D341Med (cell line): ENCODE results near the gene BAAT.

Experiments
- DNase-seq: peaks from one replicate; pipeline ENCODE4 v3.0.0; 2012; ENCODE audit warnings: low spot score

The BAAT gene

DNA sequence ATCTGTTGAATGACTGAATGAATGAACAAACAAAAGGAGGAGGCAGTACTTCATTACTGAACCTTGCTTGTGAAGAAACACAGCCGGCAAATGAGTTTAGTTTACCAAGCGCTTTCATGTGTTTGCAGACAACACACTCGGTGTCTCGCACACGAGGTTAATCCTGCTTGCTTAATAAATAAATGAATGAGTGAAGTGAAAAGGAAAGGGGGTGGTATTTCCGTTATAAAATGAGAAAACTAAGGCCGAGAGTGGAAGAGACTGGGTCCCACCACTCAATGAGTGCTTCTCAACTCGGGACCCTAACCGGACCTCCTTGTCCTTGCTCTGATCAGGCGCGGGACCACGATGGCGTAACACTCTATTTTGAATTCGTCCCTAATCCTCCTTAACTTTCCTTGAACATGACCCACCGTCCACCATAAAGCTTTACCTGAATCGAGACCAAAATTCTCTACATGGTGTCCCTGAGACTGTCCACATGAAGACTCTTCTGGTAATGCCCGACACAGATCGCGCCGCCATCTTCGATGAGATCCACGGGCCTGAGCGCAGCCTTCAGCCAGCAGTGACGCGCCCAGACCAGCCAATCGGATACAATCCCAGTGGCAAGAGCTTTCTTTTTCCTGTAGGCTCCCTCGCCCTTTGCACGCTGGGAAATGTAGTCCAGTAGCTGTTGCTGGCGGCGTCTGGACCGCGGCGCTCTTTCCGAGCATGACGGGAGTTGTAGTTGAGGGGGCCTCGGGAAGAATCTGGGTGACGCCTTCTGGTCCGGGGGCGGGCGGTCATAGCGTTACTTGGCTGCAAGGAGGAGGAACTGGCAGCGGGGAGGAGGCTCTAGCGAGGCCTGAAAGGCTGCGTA is 13.5 kb upstream of the BAAT start, which contains the start of the genes MRPL50 and ZNF189:
Gene MRPL50 (minus strand): TSS at position 551 of the 862 bp plus-strand sequence. CDS start 26 bp downstream, at position 525.
Gene ZNF189 (plus strand): TSS at position 784 of the 862 bp plus-strand sequence. CDS start 306 bp downstream, outside the sequence.
- DNase-seq, result peak; percentile 93

GRCh38 chr9:101397746-101398067 is 12.9 kb upstream of the BAAT start:
- DNase-seq, result no peak

DNA sequence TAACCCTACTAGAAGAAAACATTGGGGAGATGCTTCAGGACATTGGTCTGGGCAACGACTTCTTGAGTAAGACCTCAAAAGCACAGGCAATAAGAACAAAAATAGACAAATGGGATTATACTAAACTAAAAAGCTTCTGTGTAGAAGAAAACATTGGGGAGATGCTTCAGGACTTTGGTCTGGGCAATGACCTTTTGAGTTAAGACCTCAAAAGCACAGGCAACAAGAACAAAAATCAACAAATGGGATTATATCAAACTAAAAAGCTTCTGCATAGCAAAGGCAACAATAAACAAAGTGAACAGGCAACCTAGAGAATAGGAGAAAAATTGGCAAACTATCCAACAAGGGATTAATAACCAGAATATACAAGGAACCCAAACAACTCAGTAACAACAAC is 9.9 kb upstream of the BAAT start:
- no peak for DNase-seq

- no peak for DNase-seq
Observed at GRCh38 chr9:101393135-101393534, 8.3 kb upstream of the BAAT start.

GRCh38 chr9:101388507-101388993 is 3.7 kb upstream of the BAAT start:
- no peak for DNase-seq

DNA sequence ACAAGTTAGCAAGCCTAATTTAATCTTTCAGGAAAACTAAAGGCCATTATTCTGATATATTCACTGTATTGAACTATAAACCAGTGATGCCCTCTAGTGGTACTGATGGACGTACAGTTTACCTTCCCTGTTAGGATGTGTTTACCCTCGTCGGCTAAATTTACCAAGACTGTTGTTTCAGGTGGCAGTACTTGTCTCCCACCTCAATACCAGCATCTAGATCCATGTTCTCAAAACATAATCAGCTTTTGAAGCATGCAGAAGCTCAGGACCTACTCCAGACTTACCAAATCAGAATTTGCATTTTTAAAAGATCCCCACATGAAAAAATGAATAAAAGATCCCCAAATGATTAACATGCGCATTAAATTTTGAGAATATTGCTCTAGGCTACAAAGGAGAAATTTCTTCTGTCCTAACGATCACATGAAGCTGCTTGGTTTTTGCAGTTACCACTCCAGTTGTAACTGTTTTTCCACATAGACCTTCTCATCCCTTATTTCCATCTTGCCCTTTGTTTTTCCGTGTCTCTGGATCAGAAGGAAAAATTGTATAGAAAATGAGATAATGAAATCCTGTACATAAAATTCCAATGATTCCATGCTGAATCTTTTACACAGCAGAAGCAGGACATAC is 3.2 kb upstream of the BAAT start:
- peak; percentile 32 for DNase-seq

DNA sequence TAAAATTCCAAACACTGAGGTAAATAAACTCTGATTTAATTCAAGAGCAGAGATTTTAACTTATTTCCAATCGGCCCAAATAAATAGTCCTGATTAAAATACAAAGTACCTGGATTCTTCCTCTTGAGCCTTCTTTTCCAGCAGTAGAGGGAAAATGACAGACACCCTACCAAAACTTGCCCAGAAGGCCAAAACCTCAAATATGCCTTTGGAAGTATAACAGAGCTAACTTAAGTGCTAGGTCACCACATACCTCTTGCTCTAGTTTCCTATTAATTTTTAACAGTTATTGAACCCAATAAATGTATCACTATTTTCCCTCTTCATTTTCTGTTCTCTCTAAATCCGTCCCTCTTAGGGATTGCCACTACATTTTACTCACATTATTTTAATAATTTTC is 1.4 kb downstream of the BAAT start:
- no peak for DNase-seq

DNA sequence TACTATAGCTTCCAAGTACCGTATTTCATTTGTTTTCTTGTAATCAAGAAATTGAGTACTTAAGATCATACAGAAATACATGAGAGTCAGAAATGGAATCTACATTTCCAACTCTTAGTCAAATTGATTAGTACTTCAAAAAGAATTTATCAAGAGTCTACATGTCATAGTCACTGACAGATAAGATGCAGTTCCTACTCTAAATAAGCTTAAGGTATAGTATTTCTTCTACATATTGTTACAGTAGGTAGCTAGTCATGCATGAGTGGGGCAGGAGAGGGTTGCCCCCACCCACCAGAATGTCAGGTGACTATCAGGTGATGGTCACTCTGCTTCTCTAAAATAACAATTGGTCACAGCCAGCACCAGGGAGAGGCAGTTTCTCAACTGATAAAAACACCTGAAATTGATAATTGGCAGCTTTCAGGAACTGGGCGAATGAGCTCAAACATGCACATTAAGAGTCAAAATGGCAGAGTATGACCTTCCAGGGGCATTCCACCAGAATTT is 2.9 kb downstream of the BAAT start:
- no peak for DNase-seq

GRCh38 chr9:101381118-101381517 is 3.7 kb downstream of the BAAT start:
- no peak for DNase-seq

GRCh38 chr9:101380295-101380694 is 4.5 kb downstream of the BAAT start:
- DNase-seq, result no peak

DNA sequence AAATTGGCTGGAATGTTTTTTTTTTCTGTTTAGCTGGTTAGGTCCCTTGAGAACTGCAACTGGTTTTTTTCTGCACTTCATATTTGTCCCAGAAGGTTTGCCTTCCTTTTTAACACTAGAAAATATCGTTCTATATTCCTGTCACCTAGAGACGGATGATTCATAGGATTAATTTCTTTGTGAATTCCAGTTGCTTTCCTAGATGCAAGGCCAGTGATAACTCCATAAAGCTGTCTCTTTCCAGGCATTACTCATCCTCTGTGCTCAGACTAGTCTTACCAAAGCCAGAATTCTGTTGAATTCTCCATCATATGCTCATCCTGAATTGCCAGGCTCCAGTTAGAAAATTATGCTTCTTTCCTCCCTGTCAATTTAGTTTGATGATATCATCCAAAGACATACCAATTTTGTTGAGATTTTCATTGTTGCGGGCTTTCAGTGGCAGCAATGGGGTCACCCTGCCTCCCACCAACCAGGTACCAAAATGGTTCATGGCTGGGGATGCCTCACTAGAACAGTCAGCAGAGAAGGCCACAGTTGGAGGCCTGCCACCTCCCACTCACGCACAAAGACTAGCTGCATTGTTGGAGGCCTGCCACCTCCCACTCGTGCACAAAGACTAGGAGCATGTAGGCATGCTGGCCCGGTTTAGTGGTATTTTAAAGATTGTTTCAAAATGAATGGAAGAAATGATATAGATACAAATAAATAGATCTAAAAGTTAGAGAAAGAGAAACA is 8.5 kb downstream of the BAAT start:
- DNase-seq, result no peak

DNA sequence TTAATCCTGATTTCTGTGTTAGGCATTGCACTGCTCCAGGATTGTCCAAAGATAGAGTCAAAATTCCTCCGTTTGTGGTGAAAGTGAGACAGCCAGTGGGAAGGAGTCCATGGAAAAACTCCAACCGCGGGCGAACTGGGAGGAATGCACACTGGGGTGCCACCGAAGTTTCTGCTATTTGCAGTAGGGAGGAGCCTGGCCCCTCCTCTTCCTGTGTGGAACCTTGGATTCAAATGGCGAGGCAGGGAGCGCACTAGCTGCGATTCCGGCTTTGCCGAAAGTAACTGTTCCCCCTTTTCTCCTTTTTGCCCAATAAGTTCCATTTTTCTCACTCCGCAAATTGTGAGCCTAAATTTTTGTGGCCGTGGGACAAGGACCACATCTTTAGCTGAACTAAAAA is 9.3 kb downstream of the BAAT start:
- DNase-seq, result no peak

GRCh38 chr9:101372327-101373118 is 12.3 kb downstream of the BAAT start:
- no peak for DNase-seq

- no peak for DNase-seq
Observed at GRCh38 chr9:101371813-101372212, 13.0 kb downstream of the BAAT start.

- no peak for DNase-seq
Observed at GRCh38 chr9:101369884-101370531, 14.8 kb downstream of the BAAT start.

GRCh38 chr9:101369286-101369685 is 15.5 kb downstream of the BAAT start:
- no peak for DNase-seq

DNA sequence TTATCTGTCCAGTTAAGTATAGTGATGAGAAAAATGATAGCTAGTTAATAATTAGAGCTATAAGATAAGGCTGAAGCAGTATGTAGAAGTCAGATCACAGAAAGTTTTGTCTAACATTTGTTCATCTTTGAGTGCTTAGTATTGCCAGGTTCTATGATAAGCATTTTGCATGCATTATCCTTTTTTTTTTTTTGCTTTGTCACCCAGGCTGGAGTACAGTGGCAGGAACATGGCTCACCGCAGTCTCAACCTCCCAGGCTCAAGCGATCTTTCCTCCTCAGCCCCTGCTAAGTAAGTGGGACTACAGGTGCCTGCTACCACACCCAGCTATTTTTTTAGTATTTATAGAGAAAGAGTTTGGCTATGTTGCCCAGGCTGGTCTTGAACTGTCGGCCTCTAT is 17.5 kb downstream of the BAAT start:
- DNase-seq, result no peak

GRCh38 chr9:101366038-101366756 is 18.6 kb downstream of the BAAT start:
- DNase-seq, result no peak

DNA sequence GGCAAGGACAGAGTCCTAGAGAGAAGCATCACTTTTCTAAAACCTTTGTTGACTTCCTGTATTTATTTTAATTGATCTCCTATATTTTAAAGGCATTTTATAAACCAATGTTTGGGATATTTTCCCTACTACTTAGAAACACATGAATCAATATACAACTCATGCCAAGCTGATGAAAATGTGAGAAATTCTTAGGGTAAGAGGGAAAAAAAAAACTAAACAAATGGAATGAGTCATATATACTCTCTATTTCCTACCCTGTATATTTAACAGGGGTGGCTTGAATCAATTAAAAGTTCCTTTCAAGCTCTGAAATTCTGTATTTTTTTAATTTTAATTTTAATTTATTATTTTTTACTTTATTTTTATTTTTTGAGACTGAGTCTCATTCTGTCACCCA is 19.6 kb downstream of the BAAT start:
- DNase-seq, result no peak

GRCh38 chr9:101362450-101362849 is 22.4 kb downstream of the BAAT start:
- no peak for DNase-seq
